AG04449 (cell line): ENCODE measurements around the gene COQ5.

Experiments used
- CTCF ChIA-PET: fragments of 350-600 bp; formaldehyde crosslinking; extraction: SDS; loops from one replicate; lab custom pipeline; 2021; ENCODE audit warnings: antibody characterized with exemption; lab: Yijun Ruan, JAX
- POLR2A ChIA-PET: fragments of 400-600, 350-600 bp; formaldehyde crosslinking; extraction: SDS; loops from one replicate; lab custom pipeline; 2020; ENCODE audit warnings: antibody characterized with exemption, inconsistent platforms; lab: Yijun Ruan, JAX
- DNase-seq: peaks from one replicate; pipeline ENCODE4 v3.0.0-alpha.2; 2010; ENCODE audit warnings: low read depth, low spot score
- H3K4me3 ChIP-seq: 2 replicates; pipeline ENCODE4 v1.5.1; 2011; ENCODE audit warnings: low read depth, mild to moderate bottlenecking, control low read depth, low read length
- CTCF ChIP-seq: IDR thresholded peaks from one replicate; pipeline ENCODE4 v1.5.1; 2011; ENCODE audit warnings: mild to moderate bottlenecking, moderate library complexity, low read length, control low read depth, inconsistent platforms; ENCODE audit not compliant: insufficient read depth; ENCODE audit errors: missing control alignments

The COQ5 gene

GRCh38 chr12:120481022-120481767, 47.8 kb downstream of the COQ5 start:
- TF ChIP-seq CTCF, result no peak
- ChIA-PET CTCF (interaction anchor here (1.4 kb wide), 1 partner anchor 11 kb away, joined by 8 read pairs; no protein-coding TSS in a partner anchor), POLR2A (no interaction called here)

GRCh38 chr12:120480211-120480610, 48.7 kb downstream of the COQ5 start:
- ChIA-PET CTCF (interaction anchor here (0.9 to 2.6 kb wide), 3 partner anchors 9 to 17 kb away, joined by 3 to 17 read pairs (median 3); partner anchors contain the start of gene SRSF9), POLR2A (no interaction called here)
- H3K4me3 ChIP-seq, result no peak overlapping the region
- DNase-seq, result no peak
- no peak for TF ChIP-seq CTCF

More at GRCh38 chr12:120481022-120481767, 47.8 kb downstream of the COQ5 start:
- DNase-seq, result no peak
- no peak overlapping the region for H3K4me3 ChIP-seq

GRCh38 chr12:120479458-120479857, 49.5 kb downstream of the COQ5 start:
- ChIA-PET CTCF (interaction anchor here (0.9 to 3.1 kb wide), 5 partner anchors 9 to 18 kb away, joined by 3 to 17 read pairs (median 4); partner anchors contain the start of gene SRSF9), POLR2A (no interaction called here)

GRCh38 chr12:120475643-120476042, 53.3 kb downstream of the COQ5 start:
- no peak for TF ChIP-seq CTCF
- CTCF ChIA-PET, result interaction anchor here (1.3 to 13.2 kb wide), 6 partner anchors 10 to 36 kb away, joined by 3 to 152 read pairs (median 6); partner anchors contain the start of gene DYNLL1
- POLR2A ChIA-PET, result interaction anchor here (1.6 kb wide), 1 partner anchor 20 kb away, joined by 3 read pairs; the partner anchor contains the start of gene DYNLL1
- no peak for DNase-seq
- H3K4me3 ChIP-seq, result no peak overlapping the region

More at GRCh38 chr12:120479458-120479857, 49.5 kb downstream of the COQ5 start:
- TF ChIP-seq CTCF, result no peak
- DNase-seq, result no peak
- H3K4me3 ChIP-seq, result no peak overlapping the region

- no peak for TF ChIP-seq CTCF
- no peak for DNase-seq
- POLR2A ChIA-PET, result interaction anchor here (0.8 to 1.8 kb wide), 3 partner anchors 21 to 41 kb away, joined by 3 to 5 read pairs (median 4); partner anchors contain the start of gene DYNLL1
- no peak overlapping the region for H3K4me3 ChIP-seq
- CTCF ChIA-PET, result interaction anchor here (1.0 to 13.2 kb wide), 11 partner anchors 9 to 175 kb away, joined by 3 to 152 read pairs (median 4); partner anchors contain the start of gene DYNLL1
Observed at GRCh38 chr12:120474616-120474960, 54.4 kb downstream of the COQ5 start.
